PC-3 (cell line): Measurements from ENCODE around the gene GRK2. TPM values are rescaled to one million over a fixed set of nuclear protein-coding genes. Genes with fewer than 3 reads are reported as not detected.

Experiments
- ATAC-seq: fragments of 200-7000 bp; cut with Tn5 transposase; 2 replicates; pipeline ENCODE4 v1.9.1; 2020; ENCODE audit warnings: mild to moderate bottlenecking, moderate library complexity
- BruUV-seq: library from RNA; stranded (reverse); fragments of 400-500 nt; replicated peaks from 2 replicates; lab custom pipeline; 2021; lab: Mats Ljungman, UMichigan
- CTCF ChIA-PET: fragments of 300-600 bp; sonication (Branson Sonifier 250); formaldehyde crosslinking; loops from one replicate; lab custom pipeline; 2022; ENCODE audit warnings: antibody characterized with exemption; lab: Charles Lee
- POLR2A ChIA-PET: fragments of 300-600 bp; sonication (Branson Sonifier 250); formaldehyde crosslinking; loops from one replicate; lab custom pipeline; 2022; ENCODE audit warnings: antibody characterized with exemption; ENCODE audit not compliant: unreplicated experiment; lab: Charles Lee
- DNase-seq: peaks from one replicate; pipeline ENCODE4 v3.0.0-alpha.2; 2015
- H2AFZ ChIP-seq: fragments of 300-600 bp; sonication (generic); 2 replicates; pipeline ENCODE4 v1.6.0; 2016; ENCODE audit warnings: antibody characterized with exemption, low read length
- H3F3A ChIP-seq: fragments of 300-600 bp; sonication (generic); one replicate; pipeline ENCODE4 v1.6.0; 2017; ENCODE audit warnings: antibody characterized with exemption, low read length, control low read depth, mild to moderate bottlenecking; ENCODE audit not compliant: unreplicated experiment
- H3K27ac ChIP-seq: fragments of 300-600 bp; sonication (generic); 2 replicates; pipeline ENCODE4 v1.5.1; 2016; ENCODE audit warnings: mild to moderate bottlenecking, low read length
- H3K27me3 ChIP-seq: fragments of 300-600 bp; sonication (generic); 2 replicates; pipeline ENCODE4 v1.6.1; 2016; ENCODE audit warnings: low read length, mixed read lengths
- H3K36me3 ChIP-seq: fragments of 300-600 bp; sonication (generic); 2 replicates; pipeline ENCODE4 v1.6.1; 2016; ENCODE audit warnings: low read depth, mixed run types, low read length, mixed read lengths
- H3K4me1 ChIP-seq: fragments of 300-600 bp; sonication (generic); 2 replicates; pipeline ENCODE4 v1.5.1; 2016; ENCODE audit warnings: low read length; ENCODE audit not compliant: insufficient read depth
- H3K4me2 ChIP-seq: fragments of 300-600 bp; sonication (generic); 2 replicates; pipeline ENCODE4 v1.6.0; 2016; ENCODE audit warnings: low read length
- H3K4me3 ChIP-seq: fragments of 300-600 bp; sonication (generic); 2 replicates; pipeline ENCODE4 v1.5.1; 2016; ENCODE audit warnings: mild to moderate bottlenecking, low read length, mixed read lengths
- H3K79me2 ChIP-seq: fragments of 300-600 bp; sonication (generic); 2 replicates; pipeline ENCODE4 v1.6.1; 2017; ENCODE audit warnings: low read length, mixed read lengths
- H3K9ac ChIP-seq: fragments of 300-600 bp; sonication (generic); 2 replicates; pipeline ENCODE4 v1.6.0; 2016; ENCODE audit warnings: mild to moderate bottlenecking, low read length
- H3K9me2 ChIP-seq: fragments of 300-600 bp; sonication (generic); replicated peaks from 2 replicates; pipeline ENCODE4 v1.6.1; 2016; ENCODE audit warnings: mixed run types, low read length, mixed read lengths
- H3K9me3 ChIP-seq: fragments of 300-600 bp; sonication (generic); 2 replicates; pipeline ENCODE4 v1.6.1; 2016; ENCODE audit warnings: low read length, mixed read lengths
- H4K20me1 ChIP-seq: fragments of 300-600 bp; sonication (generic); 2 replicates; pipeline ENCODE4 v1.6.1; 2016; ENCODE audit warnings: low read length, mixed read lengths
- CTCF ChIP-seq: fragments of 300-600 bp; sonication (generic); conservative IDR thresholded peaks from 2 replicates; pipeline ENCODE4 v1.5.1; 2017; ENCODE audit warnings: antibody characterized with exemption, low read depth, mild to moderate bottlenecking, low read length
- EZH2 ChIP-seq: fragments of 300-600 bp; sonication (generic); IDR thresholded peaks from one replicate; pipeline ENCODE4 v1.6.1; 2017; ENCODE audit warnings: antibody characterized with exemption, mild to moderate bottlenecking, low read length; ENCODE audit not compliant: unreplicated experiment
- EZH2phosphoT487 ChIP-seq: fragments of 300-600 bp; sonication (generic); IDR thresholded peaks from 2 replicates; pipeline ENCODE4 v1.6.1; 2018; ENCODE audit warnings: mild to moderate bottlenecking, antibody characterized with exemption, low read length, borderline replicate concordance
- intact Hi-C: fragments of 100-400 bp; cut with micrococcal nuclease; formaldehyde crosslinking; loops from 2 replicates; pipeline ENCODE4 v1.9.0; 2023
- total RNA-seq: library from RNA; depleted of rRNA; stranded (reverse); fragments of >200 nt; gene quantifications from 2 replicates; pipeline ENCODE4 v1.2.3, GENCODE V29; 2014

Gene GRK2
- total RNA-seq, 1 experiment from 2014 or later = 103 TPM

- Histone ChIP-seq H3K27ac (no peak overlapping the region), H3F3A (no peaks in the 10 kb centered on the region), H3K27me3 (no peaks in the 10 kb centered on the region), H3K4me3 (no peak overlapping the region), H3K79me2 (peaks cover 62% of the 10 kb centered on the region), H4K20me1 (peaks cover 22% of the 10 kb centered on the region; the same call in 1 of the 2 replicates), H3K9ac (no peak overlapping the region), H3K4me2 (no peak overlapping the region), H3K36me3 (peaks cover 24% of the 10 kb centered on the region), H3K9me3 (no peaks in the 10 kb centered on the region), H3K9me2 (no peaks in the 10 kb centered on the region), H3K4me1 (no peaks in the 10 kb centered on the region), H2AFZ (no peak overlapping the region)
- CTCF ChIA-PET = no interaction called here
- intact Hi-C loops = no loop called here
- no TSS peak for BruUV-seq
- ATAC-seq (no peak), DNase-seq (no peak)
- POLR2A ChIA-PET = no interaction called here
- no peak for TF ChIP-seq EZH2phosphoT487
- TF ChIP-seq CTCF = no peak
- TF ChIP-seq EZH2 = no peak
These were observed 9.5 kb downstream of the GRK2 start for GRCh38 chr11:67275606-67276409.

GRCh38 chr11:67276781-67277230 is 10.5 kb downstream of the GRK2 start:
- ATAC-seq = no peak
- intact Hi-C loops = no loop called here
- Histone ChIP-seq H3K4me2 (no peak overlapping the region), H3K27me3 (no peaks in the 10 kb centered on the region), H3K79me2 (peaks cover 52% of the 10 kb centered on the region), H3K36me3 (peaks cover 32% of the 10 kb centered on the region), H3K4me1 (no peaks in the 10 kb centered on the region), H3K9me3 (no peaks in the 10 kb centered on the region), H3F3A (no peaks in the 10 kb centered on the region), H4K20me1 (peaks cover 18% of the 10 kb centered on the region; the same call in 1 of the 2 replicates), H3K9ac (no peak overlapping the region), H3K9me2 (no peaks in the 10 kb centered on the region), H2AFZ (no peak overlapping the region), H3K27ac (no peak overlapping the region), H3K4me3 (no peak overlapping the region)
- CTCF ChIA-PET = interaction anchor here (0.5 kb wide), 1 partner anchor 258 kb away, joined by 13 read pairs; no protein-coding TSS in a partner anchor
- BruUV-seq = no TSS peak
- TF ChIP-seq EZH2phosphoT487 = no peak
- no peak for TF ChIP-seq EZH2
- TF ChIP-seq CTCF = no peak
- POLR2A ChIA-PET = no interaction called here
- no peak for DNase-seq
